HEK293 (cell line): ENCODE results near the gene ATAD2B.

Experiments used
- CTCF ChIA-PET: fragments of 350-600 bp; formaldehyde crosslinking; extraction: SDS; loops from one replicate; lab custom pipeline; 2021; ENCODE audit warnings: antibody characterized with exemption; lab: Yijun Ruan, JAX
- POLR2A ChIA-PET: fragments of 300-600 bp; formaldehyde crosslinking; extraction: SDS; loops from one replicate; lab custom pipeline; 2020; ENCODE audit warnings: antibody characterized with exemption, inconsistent platforms; lab: Yijun Ruan, JAX
- H3K27ac ChIP-seq: fragments of 200-500 bp; sonication (Bioruptor generic); 2 replicates; pipeline ENCODE4 v1.5.1; 2014; ENCODE audit warnings: low read depth, low read length, control low read depth, inconsistent platforms; ENCODE audit errors: extremely low read depth
- H3K36me3 ChIP-seq, 2 experiments: fragments of 200-500 bp in 1 of 2; sonication (Bioruptor generic) in 1 of 2; 1 replicate in 1 of 2; 2 replicates in 1 of 2; pipeline ENCODE4 v1.5.1; 2014 to 2017; ENCODE audit warnings: inconsistent platforms in 2 of 2, low read length in 2 of 2; ENCODE audit not compliant: control insufficient read depth in 2 of 2, insufficient read depth in 1 of 2
- H3K4me1 ChIP-seq: fragments of 200-500 bp; sonication (Bioruptor generic); 2 replicates; pipeline ENCODE4 v1.5.1; 2014; ENCODE audit warnings: mild to moderate bottlenecking, low read length, inconsistent platforms; ENCODE audit not compliant: control insufficient read depth, insufficient read depth
- H3K4me3 ChIP-seq: 2 replicates; pipeline ENCODE4 v1.5.1; 2011; ENCODE audit warnings: low read depth, mild to moderate bottlenecking, control low read depth, low read length, moderate library complexity
- H3K9me3 ChIP-seq: fragments of 200-500 bp; sonication (Bioruptor generic); 2 replicates; pipeline ENCODE4 v1.5.1; 2014; ENCODE audit warnings: low read depth, low read length, inconsistent platforms; ENCODE audit not compliant: control insufficient read depth, insufficient read depth
- KLF17 ChIP-seq: fragments of 450-650 bp; formaldehyde crosslinking; IDR thresholded peaks from 2 replicates; pipeline ENCODE4 v1.5.1; 2016; ENCODE audit warnings: missing biosample characterization, missing genetic modification characterization
- PRDM1 ChIP-seq: fragments of 450-650 bp; formaldehyde crosslinking; IDR thresholded peaks from 2 replicates; pipeline ENCODE4; 2016; ENCODE audit warnings: missing biosample characterization, missing genetic modification characterization
- ZBTB49 ChIP-seq: fragments of 450-650 bp; formaldehyde crosslinking; IDR thresholded peaks from 2 replicates; pipeline ENCODE4 v1.5.1; 2016; ENCODE audit warnings: missing biosample characterization, missing genetic modification characterization, low read depth
- ZFHX2 ChIP-seq: fragments of 450-650 bp; formaldehyde crosslinking; conservative IDR thresholded peaks from 2 replicates; pipeline ENCODE4 v1.5.1; 2016; ENCODE audit warnings: missing biosample characterization, missing genetic modification characterization
- ZFP3 ChIP-seq: fragments of 450-650 bp; formaldehyde crosslinking; IDR thresholded peaks from 2 replicates; pipeline ENCODE4 v1.5.1; 2016; ENCODE audit warnings: low read depth, missing biosample characterization, missing genetic modification characterization
- ZFP41 ChIP-seq: fragments of 450-650 bp; formaldehyde crosslinking; IDR thresholded peaks from 2 replicates; pipeline ENCODE4 v1.5.1; 2016; ENCODE audit warnings: missing biosample characterization, missing genetic modification characterization, borderline replicate concordance
- ZNF174 ChIP-seq: fragments of 450-650 bp; formaldehyde crosslinking; IDR thresholded peaks from 2 replicates; pipeline ENCODE4 v1.5.0; 2017; ENCODE audit warnings: missing biosample characterization, mild to moderate bottlenecking, missing genetic modification characterization
- ZNF18 ChIP-seq: fragments of 450-650 bp; formaldehyde crosslinking; IDR thresholded peaks from 2 replicates; pipeline ENCODE4 v1.5.1; 2016; ENCODE audit warnings: missing biosample characterization, missing genetic modification characterization
- ZNF202 ChIP-seq: fragments of 450-650 bp; formaldehyde crosslinking; IDR thresholded peaks from 2 replicates; pipeline ENCODE4 v1.5.1; 2016; ENCODE audit warnings: missing biosample characterization, missing genetic modification characterization, borderline replicate concordance
- ZNF239 ChIP-seq: fragments of 450-650 bp; formaldehyde crosslinking; IDR thresholded peaks from 2 replicates; pipeline ENCODE4 v1.5.1; 2016; ENCODE audit warnings: missing biosample characterization, missing genetic modification characterization
- ZNF585B ChIP-seq: fragments of 450-650 bp; formaldehyde crosslinking; IDR thresholded peaks from 2 replicates; pipeline ENCODE4 v1.5.1; 2016; ENCODE audit warnings: missing biosample characterization, missing genetic modification characterization
- ZNF621 ChIP-seq: fragments of 450-650 bp; formaldehyde crosslinking; IDR thresholded peaks from 2 replicates; pipeline ENCODE4 v1.5.1; 2017; ENCODE audit warnings: missing biosample characterization, missing genetic modification characterization
- ZNF776 ChIP-seq: fragments of 450-650 bp; formaldehyde crosslinking; IDR thresholded peaks from 2 replicates; pipeline ENCODE4 v1.5.0; 2017; ENCODE audit warnings: missing biosample characterization, missing genetic modification characterization, borderline replicate concordance
- TF ChIP-seq, protein P1 (sequence below): fragments of 450-650 bp; formaldehyde crosslinking; IDR thresholded peaks from 2 replicates; pipeline ENCODE4 v1.5.1; 2017; ENCODE audit warnings: missing biosample characterization, missing genetic modification characterization
- TF ChIP-seq, protein P2 (sequence below): fragments of 450-650 bp; formaldehyde crosslinking; IDR thresholded peaks from 2 replicates; pipeline ENCODE4 v1.5.1; 2016; ENCODE audit warnings: missing biosample characterization, missing genetic modification characterization
- TF ChIP-seq, protein P3 (sequence below): fragments of 450-650 bp; formaldehyde crosslinking; IDR thresholded peaks from 2 replicates; pipeline ENCODE4 v1.5.1; 2017; ENCODE audit warnings: missing biosample characterization, missing genetic modification characterization
- TF ChIP-seq, protein P4 (sequence below): fragments of 450-650 bp; formaldehyde crosslinking; IDR thresholded peaks from 2 replicates; pipeline ENCODE4 v1.5.1; 2016; ENCODE audit warnings: missing biosample characterization, missing genetic modification characterization
- TF ChIP-seq, protein P5 (sequence below): fragments of 450-650 bp; formaldehyde crosslinking; IDR thresholded peaks from 2 replicates; pipeline ENCODE4 v1.5.1; 2016; ENCODE audit warnings: missing biosample characterization, missing genetic modification characterization

The ATAD2B gene

GRCh38 chr2:23709311-23709710, 217.6 kb downstream of the ATAD2B start (continued):
- TF ChIP-seq ZNF239 (tag by site-specific recombination), result no peak
- TF ChIP-seq, protein P1, sequence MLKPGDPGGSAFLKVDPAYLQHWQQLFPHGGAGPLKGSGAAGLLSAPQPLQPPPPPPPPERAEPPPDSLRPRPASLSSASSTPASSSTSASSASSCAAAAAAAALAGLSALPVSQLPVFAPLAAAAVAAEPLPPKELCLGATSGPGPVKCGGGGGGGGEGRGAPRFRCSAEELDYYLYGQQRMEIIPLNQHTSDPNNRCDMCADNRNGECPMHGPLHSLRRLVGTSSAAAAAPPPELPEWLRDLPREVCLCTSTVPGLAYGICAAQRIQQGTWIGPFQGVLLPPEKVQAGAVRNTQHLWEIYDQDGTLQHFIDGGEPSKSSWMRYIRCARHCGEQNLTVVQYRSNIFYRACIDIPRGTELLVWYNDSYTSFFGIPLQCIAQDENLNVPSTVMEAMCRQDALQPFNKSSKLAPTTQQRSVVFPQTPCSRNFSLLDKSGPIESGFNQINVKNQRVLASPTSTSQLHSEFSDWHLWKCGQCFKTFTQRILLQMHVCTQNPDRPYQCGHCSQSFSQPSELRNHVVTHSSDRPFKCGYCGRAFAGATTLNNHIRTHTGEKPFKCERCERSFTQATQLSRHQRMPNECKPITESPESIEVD (tag by site-specific recombination), result no peak

- Histone ChIP-seq H3K9me3 (no peaks in the 10 kb centered on the region), H3K4me1 (no peaks in the 10 kb centered on the region), H3K27ac (no peak overlapping the region), H3K4me3 (no peak overlapping the region), H3K36me3 (peaks cover 0 to 22% of the 10 kb centered on the region in 2 experiments; a peak in 1 of 3 replicates)
- ChIA-PET POLR2A (no interaction called here), CTCF (no interaction called here)
- no peak for TF ChIP-seq KLF17
- TF ChIP-seq ZFP3 (tag by site-specific recombination), result no peak
- TF ChIP-seq, protein P2, sequence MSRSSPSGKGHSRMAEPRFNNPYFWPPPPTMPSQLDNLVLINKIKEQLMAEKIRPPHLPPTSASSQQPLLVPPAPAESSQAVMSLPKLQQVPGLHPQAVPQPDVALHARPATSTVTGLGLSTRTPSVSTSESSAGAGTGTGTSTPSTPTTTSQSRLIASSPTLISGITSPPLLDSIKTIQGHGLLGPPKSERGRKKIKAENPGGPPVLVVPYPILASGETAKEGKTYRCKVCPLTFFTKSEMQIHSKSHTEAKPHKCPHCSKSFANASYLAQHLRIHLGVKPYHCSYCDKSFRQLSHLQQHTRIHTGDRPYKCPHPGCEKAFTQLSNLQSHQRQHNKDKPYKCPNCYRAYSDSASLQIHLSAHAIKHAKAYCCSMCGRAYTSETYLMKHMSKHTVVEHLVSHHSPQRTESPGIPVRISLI (tag by site-specific recombination), result no peak
- TF ChIP-seq, protein P3, sequence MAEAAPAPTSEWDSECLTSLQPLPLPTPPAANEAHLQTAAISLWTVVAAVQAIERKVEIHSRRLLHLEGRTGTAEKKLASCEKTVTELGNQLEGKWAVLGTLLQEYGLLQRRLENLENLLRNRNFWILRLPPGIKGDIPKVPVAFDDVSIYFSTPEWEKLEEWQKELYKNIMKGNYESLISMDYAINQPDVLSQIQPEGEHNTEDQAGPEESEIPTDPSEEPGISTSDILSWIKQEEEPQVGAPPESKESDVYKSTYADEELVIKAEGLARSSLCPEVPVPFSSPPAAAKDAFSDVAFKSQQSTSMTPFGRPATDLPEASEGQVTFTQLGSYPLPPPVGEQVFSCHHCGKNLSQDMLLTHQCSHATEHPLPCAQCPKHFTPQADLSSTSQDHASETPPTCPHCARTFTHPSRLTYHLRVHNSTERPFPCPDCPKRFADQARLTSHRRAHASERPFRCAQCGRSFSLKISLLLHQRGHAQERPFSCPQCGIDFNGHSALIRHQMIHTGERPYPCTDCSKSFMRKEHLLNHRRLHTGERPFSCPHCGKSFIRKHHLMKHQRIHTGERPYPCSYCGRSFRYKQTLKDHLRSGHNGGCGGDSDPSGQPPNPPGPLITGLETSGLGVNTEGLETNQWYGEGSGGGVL (tag by site-specific recombination), result no peak
- TF ChIP-seq PRDM1, result peak; percentile 62; the same call in 1 of the 2 replicates
- TF ChIP-seq ZFP41, result no peak
Measured at GRCh38 chr2:23708771-23709170, 218.2 kb downstream of the ATAD2B start.

- Histone ChIP-seq H3K36me3 (peaks cover 0 to 28% of the 10 kb centered on the region in 2 experiments; a peak in 1 of 3 replicates), H3K4me3 (no peak overlapping the region), H3K9me3 (no peaks in the 10 kb centered on the region), H3K27ac (no peak overlapping the region), H3K4me1 (no peaks in the 10 kb centered on the region)
- TF ChIP-seq ZFHX2 (no peak), ZNF585B (no peak), ZNF776 (no peak), ZNF202 (tag by site-specific recombination) (no peak), ZNF18 (no peak), ZBTB49 (no peak), ZNF174 (tag by site-specific recombination) (no peak), ZNF621 (tag by site-specific recombination) (no peak)
- TF ChIP-seq, protein P4, sequence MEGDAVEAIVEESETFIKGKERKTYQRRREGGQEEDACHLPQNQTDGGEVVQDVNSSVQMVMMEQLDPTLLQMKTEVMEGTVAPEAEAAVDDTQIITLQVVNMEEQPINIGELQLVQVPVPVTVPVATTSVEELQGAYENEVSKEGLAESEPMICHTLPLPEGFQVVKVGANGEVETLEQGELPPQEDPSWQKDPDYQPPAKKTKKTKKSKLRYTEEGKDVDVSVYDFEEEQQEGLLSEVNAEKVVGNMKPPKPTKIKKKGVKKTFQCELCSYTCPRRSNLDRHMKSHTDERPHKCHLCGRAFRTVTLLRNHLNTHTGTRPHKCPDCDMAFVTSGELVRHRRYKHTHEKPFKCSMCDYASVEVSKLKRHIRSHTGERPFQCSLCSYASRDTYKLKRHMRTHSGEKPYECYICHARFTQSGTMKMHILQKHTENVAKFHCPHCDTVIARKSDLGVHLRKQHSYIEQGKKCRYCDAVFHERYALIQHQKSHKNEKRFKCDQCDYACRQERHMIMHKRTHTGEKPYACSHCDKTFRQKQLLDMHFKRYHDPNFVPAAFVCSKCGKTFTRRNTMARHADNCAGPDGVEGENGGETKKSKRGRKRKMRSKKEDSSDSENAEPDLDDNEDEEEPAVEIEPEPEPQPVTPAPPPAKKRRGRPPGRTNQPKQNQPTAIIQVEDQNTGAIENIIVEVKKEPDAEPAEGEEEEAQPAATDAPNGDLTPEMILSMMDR (tag by site-specific recombination), result no peak
- TF ChIP-seq, protein P5, sequence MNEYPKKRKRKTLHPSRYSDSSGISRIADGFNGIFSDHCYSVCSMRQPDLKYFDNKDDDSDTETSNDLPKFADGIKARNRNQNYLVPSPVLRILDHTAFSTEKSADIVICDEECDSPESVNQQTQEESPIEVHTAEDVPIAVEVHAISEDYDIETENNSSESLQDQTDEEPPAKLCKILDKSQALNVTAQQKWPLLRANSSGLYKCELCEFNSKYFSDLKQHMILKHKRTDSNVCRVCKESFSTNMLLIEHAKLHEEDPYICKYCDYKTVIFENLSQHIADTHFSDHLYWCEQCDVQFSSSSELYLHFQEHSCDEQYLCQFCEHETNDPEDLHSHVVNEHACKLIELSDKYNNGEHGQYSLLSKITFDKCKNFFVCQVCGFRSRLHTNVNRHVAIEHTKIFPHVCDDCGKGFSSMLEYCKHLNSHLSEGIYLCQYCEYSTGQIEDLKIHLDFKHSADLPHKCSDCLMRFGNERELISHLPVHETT, result no peak
- CTCF ChIA-PET, result no interaction called here
- POLR2A ChIA-PET, result no interaction called here
Measured at GRCh38 chr2:23707096-23707495, 219.8 kb downstream of the ATAD2B start.
